HG02884 (cell line): ENCODE measurements around the gene KPNA4.
"Not testable (repeated sequence)": the region's sequence is repeated elsewhere in the genome, so short reads cannot be mapped to it uniquely, and the experiment has no call there.

Experiments used
- ATAC-seq: cut with Tn5 transposase; IDR thresholded peaks from one replicate; pipeline ENCODE4 v1.9.1; 2021; ENCODE audit warnings: mild to moderate bottlenecking, moderate library complexity; ENCODE audit not compliant: unreplicated experiment

Gene KPNA4

GRCh38 chr3:160452251-160452650, 113.1 kb downstream of the KPNA4 start:
- ATAC-seq, result not testable (repeated sequence)

- no peak for ATAC-seq
These were observed 113.8 kb downstream of the KPNA4 start for GRCh38 chr3:160451602-160452001.

- no peak for ATAC-seq
These were observed 114.5 kb downstream of the KPNA4 start for GRCh38 chr3:160450846-160451245.

GRCh38 chr3:160449636-160450598, 115.5 kb downstream of the KPNA4 start, which contains the start of gene TRIM59:
Gene TRIM59 (minus strand): TSS chr3:160449786. CDS start chr3:160439183, 10,603 bp downstream.
- ATAC-seq, result peak; percentile 93

- ATAC-seq, result peak; percentile 48
These were observed 116.3 kb downstream of the KPNA4 start for GRCh38 chr3:160448845-160449635.

GRCh38 chr3:160447544-160447943, 117.8 kb downstream of the KPNA4 start:
- ATAC-seq, result no peak

- no peak for ATAC-seq
These were observed 118.8 kb downstream of the KPNA4 start for GRCh38 chr3:160446522-160447056.

GRCh38 chr3:160445854-160446253, 119.5 kb downstream of the KPNA4 start:
- no peak for ATAC-seq
